ENCODE measurements around the gene MEX3D.

Gene MEX3D

DNA sequence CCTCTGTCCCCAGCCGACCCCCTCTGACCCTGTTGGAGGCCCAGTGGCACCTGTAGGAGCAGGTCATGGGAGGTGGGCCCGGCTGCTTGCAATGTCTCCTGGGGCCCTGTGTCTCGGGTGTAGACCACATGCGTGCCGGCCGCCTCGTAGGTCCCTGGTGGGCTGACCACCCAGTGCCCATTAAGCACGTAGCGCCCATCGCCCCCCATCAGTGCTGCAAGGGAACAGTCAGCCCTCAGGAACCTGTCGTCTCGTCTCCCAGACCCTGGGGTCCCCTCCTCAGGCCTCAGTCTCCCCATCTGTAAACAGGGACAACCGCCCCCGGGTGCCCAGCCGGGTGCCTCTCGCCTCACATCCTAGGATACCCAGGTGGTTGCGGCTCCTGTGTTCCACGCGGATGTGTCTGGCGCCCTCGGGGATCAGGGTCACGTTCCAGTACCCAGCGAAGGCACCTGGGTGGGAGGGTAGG is 60.9 kb downstream of the MEX3D start:
- TF ChIP-seq POLR2AphosphoS5 (IDR thresholded peaks at IDR 0.05; ENCODE audit: low read depth, low read length) (no peak), SIN3A (IDR thresholded peaks at IDR 0.05; ENCODE audit: borderline replicate concordance, insufficient read depth, low read length) (no peak), FOXP2 (optimal IDR thresholded peaks at IDR 0.05; ENCODE audit: borderline replicate concordance, extremely low read depth, extremely low read length, insufficient read depth) (no peak), TAF1 (IDR thresholded peaks at IDR 0.05; ENCODE audit: borderline replicate concordance, insufficient read depth, low read length) (no peak)
- TF ChIP-seq, protein P1, sequence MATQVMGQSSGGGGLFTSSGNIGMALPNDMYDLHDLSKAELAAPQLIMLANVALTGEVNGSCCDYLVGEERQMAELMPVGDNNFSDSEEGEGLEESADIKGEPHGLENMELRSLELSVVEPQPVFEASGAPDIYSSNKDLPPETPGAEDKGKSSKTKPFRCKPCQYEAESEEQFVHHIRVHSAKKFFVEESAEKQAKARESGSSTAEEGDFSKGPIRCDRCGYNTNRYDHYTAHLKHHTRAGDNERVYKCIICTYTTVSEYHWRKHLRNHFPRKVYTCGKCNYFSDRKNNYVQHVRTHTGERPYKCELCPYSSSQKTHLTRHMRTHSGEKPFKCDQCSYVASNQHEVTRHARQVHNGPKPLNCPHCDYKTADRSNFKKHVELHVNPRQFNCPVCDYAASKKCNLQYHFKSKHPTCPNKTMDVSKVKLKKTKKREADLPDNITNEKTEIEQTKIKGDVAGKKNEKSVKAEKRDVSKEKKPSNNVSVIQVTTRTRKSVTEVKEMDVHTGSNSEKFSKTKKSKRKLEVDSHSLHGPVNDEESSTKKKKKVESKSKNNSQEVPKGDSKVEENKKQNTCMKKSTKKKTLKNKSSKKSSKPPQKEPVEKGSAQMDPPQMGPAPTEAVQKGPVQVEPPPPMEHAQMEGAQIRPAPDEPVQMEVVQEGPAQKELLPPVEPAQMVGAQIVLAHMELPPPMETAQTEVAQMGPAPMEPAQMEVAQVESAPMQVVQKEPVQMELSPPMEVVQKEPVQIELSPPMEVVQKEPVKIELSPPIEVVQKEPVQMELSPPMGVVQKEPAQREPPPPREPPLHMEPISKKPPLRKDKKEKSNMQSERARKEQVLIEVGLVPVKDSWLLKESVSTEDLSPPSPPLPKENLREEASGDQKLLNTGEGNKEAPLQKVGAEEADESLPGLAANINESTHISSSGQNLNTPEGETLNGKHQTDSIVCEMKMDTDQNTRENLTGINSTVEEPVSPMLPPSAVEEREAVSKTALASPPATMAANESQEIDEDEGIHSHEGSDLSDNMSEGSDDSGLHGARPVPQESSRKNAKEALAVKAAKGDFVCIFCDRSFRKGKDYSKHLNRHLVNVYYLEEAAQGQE (IDR thresholded peaks at IDR 0.05; ENCODE audit: insufficient read depth in 1 of 2, low read depth in 2 of 2, low read length in 2 of 2), result no peak

DNA sequence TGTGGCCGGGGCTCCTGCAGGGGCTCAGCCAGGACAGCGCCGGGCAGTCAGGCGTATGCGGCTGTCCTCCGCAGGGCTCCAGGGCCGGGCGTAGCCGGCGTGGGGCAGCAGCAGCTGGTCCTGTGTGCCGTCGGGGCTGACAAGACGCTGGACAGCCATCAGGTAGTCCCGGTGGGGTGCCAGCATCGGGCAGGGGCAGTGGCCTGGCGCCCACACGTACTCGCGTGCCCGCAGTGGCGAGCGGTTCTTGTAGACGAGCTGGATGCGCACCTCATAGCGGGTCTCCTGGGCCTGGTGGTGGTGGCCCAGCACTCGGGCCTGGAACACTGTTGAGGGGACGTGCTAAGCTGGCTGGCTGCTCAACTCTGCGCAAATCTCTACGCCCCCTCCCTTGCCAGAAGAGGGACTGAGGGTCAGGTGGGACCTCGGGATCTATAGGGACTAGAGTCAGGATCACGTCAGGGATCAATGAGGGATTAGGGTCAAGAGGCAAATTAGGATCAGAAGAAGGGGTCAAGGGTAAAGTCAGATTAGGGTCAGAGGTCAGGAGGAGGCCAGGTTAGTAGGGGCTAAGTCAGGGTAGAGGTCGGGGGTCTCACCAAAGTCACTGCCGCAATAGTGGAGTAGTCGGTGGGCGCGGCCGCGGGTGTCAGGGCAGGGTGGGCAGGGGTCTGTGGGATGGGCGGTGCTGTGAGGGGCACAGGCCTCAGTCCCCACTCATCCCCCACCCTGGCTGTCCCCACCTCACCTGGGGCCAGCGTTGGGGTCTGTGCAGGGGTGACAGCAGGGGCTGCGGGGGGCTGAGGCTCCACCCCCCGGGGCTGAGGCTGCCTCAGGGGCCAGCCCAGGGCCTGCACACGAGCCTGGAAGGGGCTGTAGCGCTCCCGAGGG is 61.9 kb downstream of the MEX3D start:
- TF ChIP-seq POLR2AphosphoS5 (IDR thresholded peaks at IDR 0.05; ENCODE audit: low read depth, low read length) (no peak), TAF1 (IDR thresholded peaks at IDR 0.05; ENCODE audit: borderline replicate concordance, insufficient read depth, low read length) (no peak), FOXP2 (optimal IDR thresholded peaks at IDR 0.05; ENCODE audit: borderline replicate concordance, extremely low read depth, extremely low read length, insufficient read depth) (no peak), SIN3A (IDR thresholded peaks at IDR 0.05; ENCODE audit: borderline replicate concordance, insufficient read depth, low read length) (no peak)
- TF ChIP-seq, protein P1 (IDR thresholded peaks at IDR 0.05; ENCODE audit: insufficient read depth in 1 of 2, low read depth in 2 of 2, low read length in 2 of 2), result no peak

DNA sequence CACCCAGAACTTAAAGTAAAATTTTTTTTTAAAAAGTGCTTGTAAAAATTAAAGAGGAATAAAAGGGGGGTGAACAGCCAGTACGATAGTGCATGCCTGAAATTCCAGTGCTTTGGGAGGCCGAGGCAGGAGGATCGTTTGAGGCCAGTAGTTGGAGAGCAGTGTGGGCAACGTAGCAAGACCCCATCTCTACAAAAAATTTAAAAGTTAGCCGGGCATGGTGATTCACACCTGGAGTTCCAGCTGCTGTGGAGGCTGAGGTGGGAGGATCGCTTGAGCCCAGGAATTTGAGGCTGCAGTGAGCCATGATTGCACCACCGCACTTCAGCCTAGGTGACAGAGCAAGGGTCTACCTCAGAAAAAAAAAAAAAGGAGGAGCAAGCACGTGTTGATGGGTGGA is 63.1 kb downstream of the MEX3D start:
- no peak for TF ChIP-seq TAF1 (IDR thresholded peaks at IDR 0.05; ENCODE audit: borderline replicate concordance, insufficient read depth, low read length)
- TF ChIP-seq POLR2AphosphoS5 (IDR thresholded peaks at IDR 0.05; ENCODE audit: low read depth, low read length), result no peak
- TF ChIP-seq SIN3A (IDR thresholded peaks at IDR 0.05; ENCODE audit: borderline replicate concordance, insufficient read depth, low read length), result no peak
- no peak for TF ChIP-seq FOXP2 (optimal IDR thresholded peaks at IDR 0.05; ENCODE audit: borderline replicate concordance, extremely low read depth, extremely low read length, insufficient read depth)
- TF ChIP-seq, protein P1 (IDR thresholded peaks at IDR 0.05; ENCODE audit: insufficient read depth in 1 of 2, low read depth in 2 of 2, low read length in 2 of 2), result no peak

Measured in PFSK-1 (cell line).